Activated CD4-positive, alpha-beta memory T cell treated with anti-CD3 and anti-CD28 coated beads for 36 hours (primary cell): ENCODE results near the gene NR2F2. TPM values are rescaled to one million over a fixed set of nuclear protein-coding genes. Genes with fewer than 3 reads are reported as not detected.
A peak's percentile ranks its signal among the peaks of the same experiment; 100 is the strongest.

Experiments used
- CTCF ChIA-PET: fragments of 350-600 bp; sonication (Branson Sonifier 250); formaldehyde crosslinking; loops from one replicate; lab custom pipeline; 2021; ENCODE audit warnings: antibody characterized with exemption, inconsistent platforms; lab: Charles Lee
- POLR2A ChIA-PET: fragments of 350-600 bp; sonication (Branson Sonifier 250); formaldehyde crosslinking; loops from one replicate; lab custom pipeline; 2021; ENCODE audit warnings: antibody characterized with exemption; lab: Charles Lee
- DNase-seq: peaks from one replicate; pipeline ENCODE4 v3.0.0-alpha.2; 2020
- H3K27ac Mint-ChIP-seq: one replicate; pipeline ENCODE4 v1.8.0; 2021; ENCODE audit warnings: mixed read lengths
- H3K27me3 Mint-ChIP-seq: one replicate; pipeline ENCODE4 v1.8.0; 2021; ENCODE audit warnings: mixed read lengths
- H3K36me3 Mint-ChIP-seq: one replicate; pipeline ENCODE4 v1.8.0; 2021; ENCODE audit warnings: mixed read lengths
- H3K4me1 Mint-ChIP-seq: one replicate; pipeline ENCODE4 v1.8.0; 2021; ENCODE audit warnings: low read depth, mixed read lengths
- H3K4me3 Mint-ChIP-seq: one replicate; pipeline ENCODE4 v1.8.0; 2021; ENCODE audit warnings: mild to moderate bottlenecking, mixed read lengths
- H3K9me3 Mint-ChIP-seq: one replicate; pipeline ENCODE4 v1.8.0; 2021; ENCODE audit warnings: mixed read lengths
- intact Hi-C: fragments of 100-400 bp; cut with micrococcal nuclease; formaldehyde crosslinking; loops from one replicate; pipeline ENCODE4 v1.15.1; 2023
- total RNA-seq, 2 experiments: library from RNA; stranded (reverse); gene quantifications; one replicate each; pipeline ENCODE4 v1.2.3, GENCODE V29; 2021

NR2F2 gene
- not detected for total RNA-seq

DNA sequence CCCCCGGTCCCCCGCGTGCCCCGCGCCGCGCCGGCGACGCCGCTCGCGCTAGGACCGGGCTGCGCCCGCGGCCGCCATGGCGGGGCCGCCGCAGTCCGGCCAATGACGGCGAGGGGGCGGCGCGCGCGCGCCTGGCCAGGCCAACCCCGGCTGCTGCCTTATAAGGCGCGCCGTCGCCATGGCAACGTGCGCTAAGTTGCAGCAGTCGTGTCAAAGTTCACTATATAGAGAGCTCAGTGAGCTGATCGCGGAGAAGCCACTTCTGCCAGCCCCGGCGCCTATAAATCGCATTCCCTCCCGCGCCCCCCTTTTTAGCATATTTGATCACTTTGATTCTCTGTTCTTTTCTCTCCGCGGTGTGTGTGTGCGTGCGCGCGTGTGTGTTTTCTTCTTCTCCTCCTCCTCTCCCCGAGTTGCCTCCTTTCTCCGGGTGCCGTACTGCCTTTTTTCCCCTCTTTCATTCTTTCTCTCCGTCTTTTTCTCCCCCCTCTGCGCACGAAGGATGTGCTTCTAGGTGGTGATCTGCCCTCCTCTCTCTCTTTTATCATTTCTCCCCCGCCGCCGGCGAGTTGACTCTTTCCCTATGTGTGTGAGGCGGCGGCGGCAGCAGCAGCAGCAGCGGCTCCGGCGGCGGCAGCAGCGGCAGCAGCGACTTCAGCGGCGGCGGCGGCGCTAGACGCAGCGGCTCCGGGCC, at the start of gene NR2F2:
NR2F2 (plus strand) TSS at position 251 of the 694 bp plus-strand sequence. CDS start 1,406 bp downstream, outside the sequence.
- Mint-ChIP-seq H3K4me3 (peak within 1 kb of the TSS; percentile 74), H3K9me3 (no peaks in the 10 kb centered on the region), H3K27ac (peak within 1 kb of the TSS; percentile 33), H3K4me1 (peaks cover 19% of the 10 kb centered on the region), H3K27me3 (peaks cover 81% of the 10 kb centered on the region), H3K36me3 (peaks cover 3% of the 10 kb centered on the region)
- POLR2A ChIA-PET = no interaction called here
- intact Hi-C loops = loop anchor here (2.0 to 5.0 kb wide), 2 partner anchors 26 to 82 kb away; no protein-coding TSS in a partner anchor
- CTCF ChIA-PET = no interaction called here
- DNase-seq = peak; percentile 65

DNA sequence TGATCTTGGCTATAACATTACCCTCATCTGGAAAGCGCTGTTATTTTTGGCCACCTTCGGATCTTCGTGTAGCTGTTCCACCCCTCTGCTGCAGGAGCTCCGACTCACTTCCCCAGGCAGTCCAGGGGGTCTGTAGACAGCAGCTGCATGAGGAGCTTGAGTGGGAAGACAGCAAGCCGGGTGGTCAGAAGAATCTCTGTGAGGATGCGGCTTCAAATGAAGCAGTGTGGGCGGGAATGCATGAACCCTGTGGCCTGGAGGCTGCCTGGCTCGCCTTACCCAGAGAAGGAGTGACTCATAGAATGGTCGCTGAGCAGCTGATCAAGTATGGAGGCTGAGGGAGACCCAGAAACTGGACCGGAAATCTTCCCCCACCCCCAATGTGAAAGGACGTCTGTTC, 45.2 kb upstream of the NR2F2 start:
- ChIA-PET CTCF (no interaction called here), POLR2A (no interaction called here)
- peaks cover 4% of the 10 kb centered on the region for H3K9me3 Mint-ChIP-seq
- no peak overlapping the region for H3K4me3 Mint-ChIP-seq
- no peak overlapping the region for H3K27ac Mint-ChIP-seq
- H3K36me3 Mint-ChIP-seq = no peaks in the 10 kb centered on the region
- intact Hi-C loops = no loop called here
- no peaks in the 10 kb centered on the region for H3K4me1 Mint-ChIP-seq
- no peaks in the 10 kb centered on the region for H3K27me3 Mint-ChIP-seq
- DNase-seq = no peak

DNA sequence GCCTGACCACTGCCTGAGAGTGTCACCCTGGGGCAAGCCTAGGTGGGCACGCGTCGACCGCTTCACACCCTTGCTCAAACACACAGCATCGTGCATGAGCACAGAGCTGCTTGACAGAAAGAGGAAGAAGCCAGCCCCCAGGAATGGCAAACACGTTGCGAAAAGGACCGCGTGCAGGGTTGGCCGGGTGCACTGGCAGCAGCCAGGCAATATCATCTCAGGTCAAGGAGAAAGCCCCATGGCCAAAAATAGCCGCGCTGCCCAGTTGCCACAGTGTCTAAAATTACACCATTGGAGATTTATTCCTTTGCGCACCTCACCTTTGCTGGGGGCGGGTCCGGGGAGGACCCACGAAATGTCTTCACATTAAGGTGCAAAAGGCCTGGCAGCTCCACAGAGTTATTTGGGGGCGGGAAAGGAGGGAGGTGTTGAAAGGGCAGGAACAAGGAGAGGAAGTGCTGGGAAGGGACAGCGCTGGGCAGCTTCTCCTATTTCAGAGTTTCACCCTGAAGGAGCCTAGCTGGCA, 44.7 kb upstream of the NR2F2 start:
- POLR2A ChIA-PET = no interaction called here
- Mint-ChIP-seq H3K27me3 (peaks cover 2% of the 10 kb centered on the region), H3K4me1 (no peaks in the 10 kb centered on the region), H3K36me3 (no peaks in the 10 kb centered on the region), H3K9me3 (peaks cover 4% of the 10 kb centered on the region), H3K4me3 (no peak overlapping the region), H3K27ac (no peak overlapping the region)
- CTCF ChIA-PET = no interaction called here
- intact Hi-C loops = no loop called here
- DNase-seq = no peak

- H3K27ac Mint-ChIP-seq = no peak overlapping the region
- H3K4me1 Mint-ChIP-seq = no peaks in the 10 kb centered on the region
- H3K9me3 Mint-ChIP-seq = no peaks in the 10 kb centered on the region
- ChIA-PET POLR2A (no interaction called here), CTCF (no interaction called here)
- peaks cover 2% of the 10 kb centered on the region for H3K27me3 Mint-ChIP-seq
- no peak overlapping the region for H3K4me3 Mint-ChIP-seq
- no peaks in the 10 kb centered on the region for H3K36me3 Mint-ChIP-seq
- intact Hi-C loops = no loop called here
- DNase-seq = no peak
Observed at GRCh38 chr15:96290679-96291078, 39.8 kb upstream of the NR2F2 start.

DNA sequence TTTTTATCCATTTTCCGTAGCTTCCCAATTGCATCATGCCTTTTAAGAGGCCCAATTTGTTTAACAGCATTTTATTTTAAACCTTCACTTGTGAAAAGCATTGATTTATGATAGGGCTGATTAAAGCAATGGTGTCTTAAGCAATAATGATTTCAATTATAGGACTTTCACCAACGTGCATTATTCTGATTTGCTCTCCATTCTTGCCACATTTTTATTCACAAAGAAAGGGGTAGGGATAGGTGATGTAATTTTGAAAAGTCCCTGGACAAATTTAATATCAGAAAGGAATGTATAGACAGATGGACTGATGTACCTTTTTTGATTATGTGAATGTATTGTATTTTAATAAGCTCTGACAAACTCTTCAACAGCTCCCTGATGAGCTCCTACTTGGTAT, 37.9 kb upstream of the NR2F2 start:
- H3K4me1 Mint-ChIP-seq = no peaks in the 10 kb centered on the region
- ChIA-PET POLR2A (no interaction called here), CTCF (no interaction called here)
- peaks cover 2% of the 10 kb centered on the region for H3K27me3 Mint-ChIP-seq
- no peak overlapping the region for H3K4me3 Mint-ChIP-seq
- no peaks in the 10 kb centered on the region for H3K36me3 Mint-ChIP-seq
- no peak for DNase-seq
- intact Hi-C loops = no loop called here
- peaks cover 3% of the 10 kb centered on the region for H3K9me3 Mint-ChIP-seq
- no peak overlapping the region for H3K27ac Mint-ChIP-seq

DNA sequence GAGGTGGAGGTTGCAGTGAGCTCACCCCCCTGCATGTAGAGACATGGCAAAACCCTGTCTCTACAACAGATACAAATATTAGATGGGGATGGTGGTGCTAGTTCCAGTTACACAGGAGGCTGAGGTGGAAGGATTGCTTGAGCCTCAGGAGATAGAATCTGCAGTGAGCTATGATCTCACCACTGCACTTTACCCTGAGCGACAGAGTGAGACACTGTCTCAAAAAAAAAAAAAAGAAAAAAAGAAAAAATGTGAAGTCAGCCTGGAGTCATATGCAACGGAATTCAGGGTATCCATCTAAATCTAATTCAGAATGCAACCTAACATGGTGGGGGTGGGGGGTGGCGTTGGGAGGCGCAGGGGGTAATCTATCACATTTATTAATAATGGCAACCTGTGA, 37.1 kb upstream of the NR2F2 start:
- Mint-ChIP-seq H3K4me3 (no peak overlapping the region), H3K9me3 (peaks cover 10% of the 10 kb centered on the region), H3K36me3 (peaks cover 2% of the 10 kb centered on the region), H3K27me3 (peaks cover 2% of the 10 kb centered on the region), H3K4me1 (no peaks in the 10 kb centered on the region), H3K27ac (no peak overlapping the region)
- intact Hi-C loops = no loop called here
- CTCF ChIA-PET = no interaction called here
- POLR2A ChIA-PET = no interaction called here
- DNase-seq = no peak

GRCh38 chr15:96294766-96295165, 35.7 kb upstream of the NR2F2 start:
- H3K27me3 Mint-ChIP-seq = peaks cover 2% of the 10 kb centered on the region
- intact Hi-C loops = no loop called here
- POLR2A ChIA-PET = no interaction called here

GRCh38 chr15:96296264-96296663, 34.2 kb upstream of the NR2F2 start:
- CTCF ChIA-PET = no interaction called here
- peaks cover 13% of the 10 kb centered on the region for H3K9me3 Mint-ChIP-seq
- peaks cover 2% of the 10 kb centered on the region for H3K36me3 Mint-ChIP-seq
- no peak overlapping the region for H3K27ac Mint-ChIP-seq
- H3K27me3 Mint-ChIP-seq = no peaks in the 10 kb centered on the region
- H3K4me1 Mint-ChIP-seq = no peaks in the 10 kb centered on the region
- no peak overlapping the region for H3K4me3 Mint-ChIP-seq
- POLR2A ChIA-PET = no interaction called here
- intact Hi-C loops = no loop called here
- no peak for DNase-seq

More at GRCh38 chr15:96294766-96295165, 35.7 kb upstream of the NR2F2 start:
- Mint-ChIP-seq H3K4me3 (no peak overlapping the region), H3K9me3 (peaks cover 13% of the 10 kb centered on the region), H3K27ac (no peak overlapping the region), H3K4me1 (no peaks in the 10 kb centered on the region), H3K36me3 (peaks cover 2% of the 10 kb centered on the region)
- no peak for DNase-seq
- CTCF ChIA-PET = no interaction called here

DNA sequence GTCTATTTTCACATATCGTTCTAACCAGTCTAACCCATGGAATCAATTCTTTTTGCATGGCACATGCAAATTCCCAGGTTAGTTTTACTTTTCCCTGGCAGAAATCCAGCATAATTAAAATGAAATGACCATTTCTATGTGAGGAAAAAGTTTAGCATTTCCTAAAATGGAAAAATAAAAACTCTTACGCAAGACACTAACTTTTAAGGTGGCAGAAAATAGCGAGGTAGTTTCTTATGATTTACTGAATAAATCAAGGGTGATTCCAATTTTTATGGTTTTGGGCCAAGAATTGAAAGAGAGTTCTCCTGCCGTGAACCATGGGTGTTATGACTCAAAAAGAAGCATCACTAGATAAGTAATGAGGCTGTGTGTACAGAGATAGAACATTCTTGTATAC, 32.7 kb upstream of the NR2F2 start:
- Mint-ChIP-seq H3K4me3 (no peak overlapping the region), H3K4me1 (no peaks in the 10 kb centered on the region), H3K36me3 (peaks cover 2% of the 10 kb centered on the region), H3K9me3 (peaks cover 13% of the 10 kb centered on the region), H3K27ac (no peak overlapping the region), H3K27me3 (no peaks in the 10 kb centered on the region)
- CTCF ChIA-PET = no interaction called here
- POLR2A ChIA-PET = no interaction called here
- intact Hi-C loops = no loop called here
- no peak for DNase-seq

GRCh38 chr15:96298217-96298616, 32.3 kb upstream of the NR2F2 start:
- Mint-ChIP-seq H3K27me3 (no peaks in the 10 kb centered on the region), H3K9me3 (peaks cover 13% of the 10 kb centered on the region), H3K36me3 (peaks cover 2% of the 10 kb centered on the region), H3K4me1 (no peaks in the 10 kb centered on the region), H3K27ac (no peak overlapping the region), H3K4me3 (no peak overlapping the region)
- DNase-seq = no peak
- POLR2A ChIA-PET = no interaction called here
- intact Hi-C loops = no loop called here
- CTCF ChIA-PET = no interaction called here

- ChIA-PET CTCF (no interaction called here), POLR2A (no interaction called here)
- no peak overlapping the region for H3K4me3 Mint-ChIP-seq
- peaks cover 13% of the 10 kb centered on the region for H3K9me3 Mint-ChIP-seq
- intact Hi-C loops = no loop called here
- H3K4me1 Mint-ChIP-seq = no peaks in the 10 kb centered on the region
- peaks cover 2% of the 10 kb centered on the region for H3K36me3 Mint-ChIP-seq
- H3K27me3 Mint-ChIP-seq = no peaks in the 10 kb centered on the region
- no peak overlapping the region for H3K27ac Mint-ChIP-seq
- no peak for DNase-seq
Observed at GRCh38 chr15:96300836-96301235, 29.7 kb upstream of the NR2F2 start.

DNA sequence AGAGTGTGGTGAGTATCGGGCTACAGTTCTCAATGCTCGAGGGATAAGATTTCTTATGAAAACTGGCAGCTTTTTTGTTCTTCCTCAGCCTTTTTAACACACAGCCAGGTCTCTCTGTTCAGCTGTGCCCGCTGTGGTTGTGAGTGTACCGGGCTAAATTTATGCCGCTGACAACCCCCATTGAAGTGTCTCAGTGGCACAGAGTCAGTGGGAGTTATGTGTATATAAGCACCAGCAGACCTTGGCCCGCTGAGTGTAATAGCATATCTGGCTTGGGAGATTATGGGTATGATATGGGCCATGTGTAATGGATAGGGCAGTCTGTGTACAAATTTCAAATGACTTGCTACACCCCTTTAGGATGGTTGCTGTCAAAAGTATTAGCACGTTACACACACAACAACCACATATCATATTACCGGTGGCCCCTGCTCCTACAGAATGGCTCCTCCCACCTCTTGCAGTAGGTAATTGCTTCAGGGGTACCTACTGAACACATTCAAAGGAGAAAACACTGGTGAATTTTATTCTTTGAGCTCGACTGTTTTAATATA, 26.9 kb upstream of the NR2F2 start:
- DNase-seq = no peak
- intact Hi-C loops = no loop called here
- Mint-ChIP-seq H3K27ac (no peak overlapping the region), H3K36me3 (no peaks in the 10 kb centered on the region), H3K4me3 (no peak overlapping the region), H3K9me3 (peaks cover 2% of the 10 kb centered on the region), H3K27me3 (no peaks in the 10 kb centered on the region), H3K4me1 (no peaks in the 10 kb centered on the region)
- ChIA-PET POLR2A (no interaction called here), CTCF (no interaction called here)

- Mint-ChIP-seq H3K9me3 (no peaks in the 10 kb centered on the region), H3K27me3 (no peaks in the 10 kb centered on the region), H3K27ac (no peak overlapping the region), H3K4me1 (no peaks in the 10 kb centered on the region), H3K36me3 (no peaks in the 10 kb centered on the region), H3K4me3 (no peak overlapping the region)
- ChIA-PET CTCF (no interaction called here), POLR2A (no interaction called here)
- DNase-seq = no peak
- intact Hi-C loops = no loop called here
Observed at GRCh38 chr15:96304839-96305238, 25.7 kb upstream of the NR2F2 start.
